GM18511 (cell line): Measurements from ENCODE around the gene CSF1R.

ENCODE experiments used
- ATAC-seq: cut with Tn5 transposase; IDR thresholded peaks from one replicate; pipeline ENCODE4 v1.9.1; 2021; ENCODE audit warnings: mild to moderate bottlenecking, moderate library complexity; ENCODE audit not compliant: unreplicated experiment

The CSF1R gene

DNA sequence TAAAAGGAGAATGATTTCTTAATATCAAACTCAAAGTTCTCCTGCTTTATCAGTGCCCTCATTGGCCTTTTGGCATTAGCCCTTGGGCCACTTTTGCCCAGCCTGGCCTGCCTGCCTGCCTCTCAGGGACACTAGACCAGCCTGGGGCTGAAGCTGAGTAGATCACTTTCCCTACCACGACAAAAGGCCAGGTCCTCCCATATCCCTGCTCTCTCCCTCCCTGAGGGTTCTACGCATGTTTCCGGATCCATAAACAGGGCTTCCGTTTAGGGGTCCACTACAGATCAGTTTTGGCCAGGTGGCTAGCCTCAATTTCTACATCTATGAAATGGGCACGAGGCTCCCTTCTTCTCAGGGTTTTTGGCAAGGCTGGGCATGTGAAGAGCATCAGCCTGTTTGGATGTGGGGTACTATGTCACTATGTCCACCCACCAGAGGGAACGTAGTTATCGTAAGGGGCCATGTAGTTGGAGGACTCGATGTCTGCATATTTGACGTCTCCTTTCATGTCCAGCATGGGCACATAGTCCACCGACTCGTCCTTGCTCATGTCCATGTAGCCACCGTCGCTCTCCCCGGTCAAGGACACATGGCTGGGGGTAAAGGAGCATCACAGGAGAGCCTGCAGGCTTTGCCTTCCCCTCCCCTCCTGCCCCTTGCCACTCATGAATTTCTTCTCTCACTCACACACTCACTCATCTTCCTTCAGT lies 35.2 kb upstream of the CSF1R start:
- ATAC-seq: no peak

DNA sequence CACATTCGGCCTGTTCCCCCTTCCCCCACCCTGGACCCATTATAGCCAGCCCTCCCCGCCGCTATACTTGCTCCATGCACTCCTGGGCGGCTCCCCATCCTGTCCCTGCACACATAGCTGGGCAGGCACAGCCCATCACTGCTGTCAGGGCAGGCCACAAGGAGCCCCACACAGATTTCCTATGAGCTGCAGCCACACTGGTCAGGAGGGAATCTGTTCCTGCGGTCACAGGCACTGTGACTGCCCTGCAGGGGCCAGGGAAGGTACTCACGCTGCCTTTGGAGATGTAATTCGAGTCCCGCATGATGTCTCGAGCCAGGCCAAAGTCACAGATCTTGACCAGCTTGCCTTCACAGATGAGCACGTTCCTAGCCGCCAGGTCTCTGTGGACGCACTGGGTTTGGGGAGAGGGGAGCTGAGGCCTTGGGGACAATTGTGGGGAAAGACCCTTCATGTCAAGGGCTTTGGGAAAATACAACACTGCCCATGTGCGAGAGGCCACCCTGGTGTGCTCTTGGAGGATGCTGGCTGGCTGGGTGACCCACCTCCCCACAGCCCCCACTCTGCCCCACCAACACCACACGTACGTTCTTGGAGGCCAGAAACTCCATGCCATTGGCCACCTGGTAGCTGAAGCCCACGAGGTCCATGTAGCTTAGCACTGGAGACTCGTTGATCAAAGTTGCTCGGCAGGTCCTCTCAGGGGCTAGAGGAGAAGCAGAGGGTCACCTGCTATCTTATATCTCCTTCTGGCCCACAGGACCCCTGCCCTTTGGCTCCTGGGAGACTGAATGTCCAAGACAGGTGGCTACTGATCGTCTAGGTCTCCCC lies 34.5 kb upstream of the CSF1R start:
- no peak for ATAC-seq

DNA sequence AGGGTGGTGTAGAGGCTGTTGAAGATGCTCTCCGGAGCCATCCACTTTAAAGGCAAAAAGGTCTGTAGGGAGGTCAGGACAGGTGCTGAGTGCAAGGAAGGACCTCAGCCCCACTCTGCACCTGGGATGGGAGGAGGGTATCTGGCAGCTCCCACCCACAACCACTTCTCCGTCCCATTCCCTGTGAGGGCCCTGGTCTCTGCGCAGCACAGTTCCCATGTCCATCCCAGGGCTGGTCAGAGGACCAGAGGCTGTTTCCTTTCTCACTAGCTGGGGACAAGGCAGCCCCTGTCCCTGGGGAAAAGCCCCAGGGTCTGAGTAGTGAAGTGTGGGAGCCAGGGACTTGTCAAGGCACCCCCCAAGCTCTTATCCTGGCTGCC lies 33.7 kb upstream of the CSF1R start:
- ATAC-seq: no peak

DNA sequence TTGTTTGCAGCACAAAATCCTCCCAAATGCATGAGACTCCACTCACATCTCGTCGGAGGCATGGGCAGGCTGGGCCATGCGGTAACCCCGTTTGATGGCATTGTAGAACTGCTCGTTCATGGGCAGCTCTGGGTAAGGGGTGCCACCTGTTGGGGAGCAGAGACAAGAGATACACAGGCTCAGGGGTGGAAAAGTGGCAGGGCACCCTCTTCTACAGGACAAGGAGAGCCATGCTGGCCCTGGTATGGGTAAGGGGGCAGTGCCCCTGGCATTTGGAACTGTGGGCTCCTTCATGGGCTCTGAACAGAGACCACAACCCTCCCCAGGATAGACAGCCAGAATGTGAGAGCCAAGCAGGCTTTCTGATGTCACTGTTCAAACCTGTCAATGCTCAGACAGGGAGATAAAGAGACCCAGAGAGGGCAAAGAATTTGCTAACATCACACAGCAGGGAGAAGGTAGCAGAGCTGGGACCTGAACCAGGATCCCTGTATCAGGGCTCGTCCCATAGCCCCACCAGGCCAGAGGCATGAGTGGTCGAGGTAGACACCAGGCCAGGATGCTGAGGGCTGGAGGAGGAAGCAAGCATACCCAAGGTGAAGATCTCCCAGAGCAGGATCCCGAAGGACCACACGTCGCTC lies 33.2 kb upstream of the CSF1R start:
- no peak for ATAC-seq

DNA sequence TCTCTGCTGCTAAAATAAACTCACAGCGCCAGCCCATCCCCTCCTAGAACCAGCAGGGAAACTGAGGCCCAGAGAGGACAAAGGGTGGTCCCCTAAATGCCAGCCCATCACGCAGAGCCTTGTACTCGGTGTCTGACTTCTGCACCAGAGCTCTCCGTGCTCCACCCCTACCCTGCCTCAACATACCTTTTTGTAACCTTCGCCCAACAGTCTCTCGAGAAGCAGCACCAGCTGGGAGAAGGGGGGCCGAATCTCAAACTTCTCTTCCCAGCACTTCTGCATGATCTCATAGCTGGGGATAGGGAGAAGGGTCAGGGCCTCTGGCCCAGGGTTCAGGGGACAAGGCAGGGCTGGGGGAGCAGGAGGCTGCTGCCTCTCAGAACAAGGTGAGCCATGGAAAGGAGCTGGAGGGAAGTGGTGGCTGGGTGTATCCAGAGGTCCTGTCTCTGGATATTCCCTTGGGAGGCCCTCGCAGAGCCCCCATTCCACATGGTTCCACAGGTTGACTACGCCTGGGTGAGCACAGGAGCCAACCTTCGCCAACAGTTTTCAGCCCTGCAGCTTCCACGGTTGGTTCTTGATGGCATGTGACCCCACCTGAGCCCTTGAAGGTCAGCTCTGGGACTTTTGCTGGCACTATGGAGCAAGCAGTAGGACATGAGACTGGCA lies 32.3 kb upstream of the CSF1R start:
- ATAC-seq: no peak

DNA sequence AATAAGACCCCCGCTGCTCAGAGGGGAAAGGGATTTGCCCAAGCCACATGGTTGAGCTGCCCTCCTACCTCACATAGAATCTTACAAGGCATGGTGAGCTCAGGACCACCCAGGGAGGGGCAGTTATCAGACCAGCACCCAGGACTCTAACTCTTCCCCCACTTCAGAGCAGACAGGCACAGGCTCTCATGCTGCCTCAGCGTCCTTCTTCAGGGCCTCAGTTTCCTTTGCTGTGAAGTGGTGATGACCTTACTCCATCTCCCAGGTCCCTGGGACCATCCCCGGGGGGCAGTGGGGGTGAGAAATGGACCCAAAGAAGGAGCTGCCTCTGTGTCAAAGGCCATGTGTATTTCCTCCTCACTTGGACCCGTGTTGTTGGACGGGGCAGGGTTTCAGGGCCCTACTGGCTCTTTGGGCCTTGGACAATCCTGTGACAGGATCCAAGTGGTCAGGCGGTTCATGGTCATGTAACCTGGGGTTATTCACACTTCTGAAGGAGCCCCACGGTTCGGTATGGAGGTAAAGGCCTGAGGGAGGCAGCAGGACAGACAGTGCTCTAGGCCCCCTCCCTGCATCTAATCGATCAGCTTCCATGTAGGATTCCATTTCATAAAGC lies 31.7 kb upstream of the CSF1R start:
- ATAC-seq: no peak

DNA sequence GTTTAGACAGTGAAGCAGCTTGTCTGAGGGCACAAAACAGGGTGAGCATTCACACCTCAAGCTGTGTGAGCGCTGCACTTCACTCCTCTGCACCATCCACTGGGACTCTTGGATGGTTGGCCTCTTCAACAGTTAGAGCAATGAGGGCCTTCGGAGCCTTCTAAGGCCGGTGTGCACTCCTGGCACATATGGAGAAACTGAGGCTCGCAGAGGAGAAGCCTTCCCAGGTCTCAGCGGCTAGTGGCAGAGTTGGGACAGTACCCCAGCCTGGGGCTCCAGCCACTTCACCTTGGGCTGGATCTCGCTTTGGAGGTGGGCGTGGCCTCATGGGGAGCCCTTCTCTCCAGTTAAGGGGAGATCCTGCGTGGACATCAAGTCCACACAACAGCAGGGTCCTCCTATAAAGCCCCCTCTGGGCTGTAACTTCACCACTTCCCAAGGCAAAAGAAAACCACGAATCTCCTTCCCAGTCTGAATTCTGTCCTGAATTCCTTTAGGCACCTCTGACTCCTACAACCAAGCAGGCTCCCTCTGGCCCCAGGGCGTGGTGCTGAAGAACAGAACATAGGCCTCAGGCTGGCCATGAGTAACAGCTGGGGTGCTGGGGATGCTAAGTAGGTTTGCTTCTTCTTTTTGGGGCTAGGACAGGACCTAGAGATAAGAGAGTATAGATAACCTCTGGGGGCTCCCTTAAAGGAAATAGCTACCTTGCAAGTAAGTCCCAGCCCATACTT lies 30.5 kb upstream of the CSF1R start:
- ATAC-seq: no peak

DNA sequence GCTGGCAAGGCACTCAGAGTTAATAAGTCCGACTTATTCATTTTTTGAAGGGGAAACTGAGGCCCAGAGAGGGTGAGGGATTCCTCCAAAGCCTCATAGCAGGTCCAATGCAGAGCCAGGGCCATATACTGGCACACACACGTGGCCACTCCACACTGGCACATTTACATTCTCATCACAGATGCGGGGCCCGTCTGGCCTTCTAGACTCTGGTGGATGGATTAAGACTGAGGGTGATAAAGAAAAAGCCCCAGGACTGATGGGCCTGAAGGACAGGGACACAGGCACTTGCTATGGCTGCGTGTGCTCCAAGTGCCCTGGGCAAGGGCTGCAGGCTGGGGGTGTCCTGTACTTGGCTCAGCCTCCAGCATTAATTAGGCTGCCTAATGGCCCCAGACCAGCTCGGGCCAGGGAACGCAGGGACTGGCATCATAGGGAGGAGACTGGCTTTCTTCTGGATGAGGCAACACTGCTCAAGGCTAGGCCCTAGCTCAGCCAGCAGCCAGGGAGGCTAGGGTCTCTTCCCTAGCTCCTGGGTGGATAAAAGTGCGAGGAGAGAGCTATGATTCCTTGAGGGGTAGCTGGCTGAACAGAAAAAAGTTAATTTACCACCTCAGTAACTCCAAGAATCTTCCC lies 28.5 kb upstream of the CSF1R start:
- ATAC-seq: no peak

DNA sequence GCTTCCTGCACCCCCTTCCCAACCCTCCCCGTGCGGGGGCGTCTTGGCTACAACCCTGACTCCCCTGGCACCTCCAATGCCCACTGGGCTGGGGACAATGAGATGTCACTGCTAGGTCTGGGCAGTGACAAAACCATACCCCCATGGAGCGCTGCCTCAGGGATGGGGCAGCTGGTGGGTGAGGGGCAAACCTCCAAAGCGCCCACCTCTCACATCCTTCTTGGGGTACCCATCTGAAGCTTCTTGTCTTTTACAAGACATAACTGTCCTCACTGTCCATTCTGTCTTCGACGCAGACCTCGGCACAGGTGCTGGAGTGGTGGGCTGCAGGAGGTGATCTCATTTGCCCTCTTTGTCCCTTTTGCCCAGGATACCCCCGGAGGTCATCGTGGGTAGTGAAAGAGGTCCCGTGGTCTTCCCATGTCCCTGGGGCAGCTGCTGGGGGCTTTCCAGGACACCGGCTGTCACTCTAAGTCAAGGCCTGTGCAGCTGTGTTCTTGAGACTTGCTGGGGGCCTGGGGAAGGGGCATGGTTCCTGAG lies 27.8 kb upstream of the CSF1R start:
- ATAC-seq: no peak

DNA sequence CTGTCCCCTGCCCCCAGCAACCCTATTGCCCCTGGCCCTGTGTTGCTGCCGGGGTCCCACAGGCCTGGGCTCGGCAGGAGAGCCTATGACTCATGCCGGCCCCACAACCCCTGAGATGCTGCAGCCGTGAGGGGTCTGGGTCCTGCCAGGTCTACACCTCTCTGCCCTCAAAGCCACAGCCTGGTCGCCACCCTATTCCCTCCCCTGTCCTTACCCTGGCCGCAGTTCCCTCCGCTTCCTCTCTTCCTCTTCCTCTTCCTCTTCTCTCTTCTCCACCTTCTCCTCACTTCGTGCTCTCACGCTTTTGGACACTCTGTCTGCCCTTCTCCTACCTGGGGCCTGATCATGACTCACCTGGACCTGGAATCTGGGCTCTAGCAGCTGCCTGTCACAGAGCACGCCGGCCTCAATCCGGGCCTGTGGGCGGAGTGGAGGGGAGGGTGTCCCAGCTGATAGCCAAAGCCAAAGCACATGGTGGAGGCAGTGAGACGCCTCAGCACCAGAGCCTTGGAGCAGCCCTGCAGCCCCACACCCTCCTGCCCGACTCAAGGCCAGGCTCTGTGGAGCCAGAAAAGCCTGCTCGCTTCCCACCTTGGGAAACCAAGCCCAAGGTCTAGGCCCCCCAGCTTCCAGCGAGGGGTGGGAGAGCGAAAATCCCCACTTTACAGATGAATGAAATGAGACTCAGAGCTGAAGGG lies 26.8 kb upstream of the CSF1R start:
- ATAC-seq: no peak

DNA sequence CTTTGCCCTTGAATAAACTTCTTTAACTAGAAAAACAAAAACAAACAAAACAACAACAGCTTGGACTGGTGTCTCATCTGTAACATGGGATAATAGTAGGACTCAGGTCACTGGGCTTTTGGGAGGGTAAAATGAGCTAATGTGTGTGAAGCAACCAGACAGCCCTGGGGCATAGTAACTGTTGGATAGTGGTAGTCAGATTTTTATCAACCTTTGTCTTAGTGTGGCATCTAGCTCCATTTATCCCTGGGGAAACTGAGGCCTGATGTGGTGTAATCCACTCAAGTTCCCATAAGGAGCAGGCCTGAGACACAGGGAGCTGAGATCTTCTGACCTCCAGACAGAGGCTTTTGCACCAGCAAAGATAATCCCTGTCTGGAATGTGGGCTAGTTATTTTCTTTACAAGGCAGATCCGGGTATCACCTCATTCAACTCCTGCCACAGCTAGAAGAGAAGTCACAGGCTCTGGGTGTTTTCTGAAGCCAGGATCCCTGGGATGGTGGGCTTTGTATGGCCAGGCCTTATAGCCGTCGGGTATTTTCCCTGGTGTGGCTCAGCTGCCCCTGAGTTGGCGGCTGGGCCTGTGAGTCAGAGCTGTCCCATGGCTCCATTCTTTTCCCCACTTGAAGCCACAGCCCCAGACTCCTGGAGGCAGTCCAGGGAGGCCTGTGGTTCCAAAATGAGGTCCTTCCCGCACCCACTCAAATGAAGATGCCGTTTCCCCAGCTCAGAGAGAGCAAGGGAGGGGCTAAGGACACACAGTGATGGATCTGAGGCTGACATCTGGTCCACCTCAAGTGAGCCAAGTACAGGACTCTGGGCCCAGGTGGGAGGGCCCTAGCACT lies 26.1 kb upstream of the CSF1R start:
- ATAC-seq: no peak

DNA sequence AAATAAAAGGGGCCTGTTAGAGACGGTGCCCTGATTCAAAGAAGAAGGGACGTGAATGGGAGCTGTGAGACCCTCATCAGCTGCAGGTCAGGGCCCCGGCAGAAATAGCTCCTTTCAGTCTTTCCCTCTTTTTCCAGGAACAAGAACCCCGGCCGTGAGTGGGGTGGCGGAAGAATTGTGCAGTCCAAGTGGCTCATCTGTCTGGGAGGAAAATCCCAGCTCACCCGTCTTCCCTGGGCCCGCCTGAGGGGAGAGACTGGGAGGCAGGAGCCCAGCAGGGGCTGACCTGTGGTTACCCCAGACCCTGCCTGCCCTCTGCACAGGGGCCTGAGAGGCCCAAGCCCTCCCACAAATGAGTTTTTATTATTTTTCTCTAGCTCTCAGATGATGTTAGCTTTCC lies 24.8 kb upstream of the CSF1R start:
- no peak for ATAC-seq

DNA sequence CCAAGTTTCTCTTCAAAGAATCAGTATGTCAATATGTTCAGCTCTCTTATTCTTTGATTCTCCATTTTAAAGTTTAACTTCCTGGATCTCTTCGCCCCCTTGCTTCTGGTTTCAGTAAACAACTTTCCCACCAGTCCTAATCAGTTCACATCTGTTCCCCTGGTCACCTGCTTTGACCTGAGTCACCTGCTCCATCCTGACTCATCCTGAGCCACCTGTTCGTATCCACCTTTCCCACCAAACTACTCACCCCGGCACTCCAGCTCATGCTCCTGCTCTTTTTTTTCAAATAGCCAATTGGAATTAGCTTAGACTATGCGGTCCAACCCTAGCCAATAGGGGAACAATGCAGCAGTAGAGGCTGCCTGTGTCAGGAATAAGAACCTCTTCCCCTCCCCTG lies 23.6 kb upstream of the CSF1R start:
- no peak for ATAC-seq

DNA sequence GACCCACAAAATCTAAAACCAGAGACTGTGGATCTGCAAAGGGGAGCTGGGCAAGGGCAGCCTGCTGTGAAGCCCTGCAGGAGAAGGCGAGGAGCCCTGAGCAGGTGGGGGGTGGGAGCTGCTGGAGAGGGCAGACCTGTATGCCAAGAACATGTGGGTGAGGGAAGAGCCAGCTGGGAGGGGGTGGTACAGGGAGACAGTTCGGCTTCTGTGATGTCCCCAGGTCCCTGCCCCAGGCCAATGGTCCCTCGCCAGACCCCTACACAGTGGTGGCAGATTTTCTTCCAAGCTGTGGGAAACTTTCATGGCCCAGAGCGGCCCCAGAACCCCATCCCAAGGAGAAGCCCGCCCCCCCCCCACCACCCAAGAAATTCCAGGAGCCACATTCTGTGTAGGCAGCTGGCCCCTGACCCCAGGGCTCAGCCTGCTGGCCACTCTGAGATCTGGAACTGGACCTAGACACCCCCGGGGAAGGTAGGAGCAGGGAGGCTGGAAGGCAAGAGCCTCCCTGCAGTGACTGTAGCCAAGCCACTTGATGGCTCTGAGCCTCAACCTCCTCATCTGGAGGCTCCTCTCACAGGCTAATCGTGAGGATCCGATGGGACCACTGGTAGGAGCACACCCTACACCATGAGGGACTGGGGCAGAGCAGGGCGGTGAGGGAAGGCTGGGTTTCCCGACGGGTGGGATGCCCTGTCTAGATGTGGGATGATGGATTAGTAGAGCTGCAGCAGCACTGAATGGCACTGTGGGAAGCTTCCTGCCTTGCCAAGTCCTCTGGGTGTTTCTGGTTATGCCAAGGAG lies 22.6 kb upstream of the CSF1R start:
- ATAC-seq: no peak

DNA sequence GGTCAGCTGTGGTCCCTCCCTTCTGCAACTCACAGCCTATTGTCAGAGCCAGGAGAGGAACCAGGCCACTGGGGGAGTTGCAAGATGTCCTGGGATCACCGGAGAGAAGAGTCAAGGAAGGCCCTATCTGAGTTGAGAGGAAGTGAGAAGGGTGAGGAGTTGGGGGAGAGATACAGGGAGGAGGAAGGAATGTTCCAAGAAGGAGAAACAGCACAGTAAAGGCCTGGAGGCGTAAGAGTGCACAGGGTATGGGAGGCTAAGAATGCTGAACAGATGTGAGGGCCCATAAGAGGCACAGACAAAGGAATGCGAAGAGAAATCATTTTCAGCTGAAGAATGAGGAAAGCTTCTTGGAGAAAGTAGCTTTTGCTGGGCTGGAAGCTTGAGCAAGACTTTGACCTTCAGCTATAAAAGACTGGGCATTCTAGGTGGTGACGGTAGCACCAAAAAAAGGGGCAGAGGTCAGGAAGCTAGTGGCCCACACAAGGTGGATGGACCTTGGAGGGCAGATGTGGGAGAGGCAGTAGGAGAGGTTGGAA lies 21.6 kb upstream of the CSF1R start:
- no peak for ATAC-seq

DNA sequence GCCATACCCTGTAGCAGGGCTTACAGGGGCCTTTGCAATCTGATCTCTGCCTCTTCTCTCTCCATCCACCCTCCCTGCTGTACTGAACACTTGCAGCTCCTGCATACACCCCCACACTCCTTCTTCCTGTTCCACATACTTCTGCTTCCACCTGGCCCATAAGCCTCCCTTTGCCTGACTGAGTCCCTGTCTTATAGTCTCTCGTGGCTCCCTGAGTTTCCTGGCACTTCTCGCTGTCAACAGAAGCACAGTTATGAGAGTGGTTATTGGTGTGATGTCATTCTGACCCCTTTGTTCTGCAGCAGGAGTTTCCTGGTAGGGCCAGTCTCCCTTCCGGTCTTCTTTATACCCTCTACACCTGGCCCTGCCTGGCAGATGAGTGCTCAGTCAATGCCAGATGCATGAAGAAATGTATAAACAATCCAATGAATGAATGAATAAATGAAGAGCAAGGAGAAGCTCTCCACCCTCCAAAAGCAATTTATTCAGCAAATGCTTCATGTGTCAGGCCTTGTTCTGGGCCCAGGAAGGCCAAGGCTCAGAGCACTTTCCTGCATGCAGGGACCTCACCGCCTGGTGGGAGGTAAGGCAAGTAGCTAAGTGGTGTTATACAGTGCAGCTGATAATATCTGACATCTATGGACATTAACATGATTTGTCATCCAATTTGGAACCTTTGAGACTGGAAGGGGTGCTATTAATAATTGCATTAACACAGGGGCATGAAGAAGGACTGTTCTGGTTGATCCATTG lies 20.5 kb upstream of the CSF1R start:
- no peak for ATAC-seq
